Spleen (tissue), 3 donors: ENCODE data around the gene ADAM15.

Experiments used
- POLR2A ChIP-seq, 3 donors: fragments of 450-650 bp; IDR thresholded peaks; one replicate each; pipeline ENCODE4 v1.5.1; 2017; ENCODE audit warnings: antibody characterized with exemption in 3 of 3, mild to moderate bottlenecking in 1 of 3
- POLR2AphosphoS5 ChIP-seq, 3 donors: sonication (generic); formaldehyde crosslinking; IDR thresholded peaks; one replicate each; pipeline ENCODE4 v1.5.1; 2017; ENCODE audit warnings: antibody characterized with exemption in 3 of 3

DNA sequence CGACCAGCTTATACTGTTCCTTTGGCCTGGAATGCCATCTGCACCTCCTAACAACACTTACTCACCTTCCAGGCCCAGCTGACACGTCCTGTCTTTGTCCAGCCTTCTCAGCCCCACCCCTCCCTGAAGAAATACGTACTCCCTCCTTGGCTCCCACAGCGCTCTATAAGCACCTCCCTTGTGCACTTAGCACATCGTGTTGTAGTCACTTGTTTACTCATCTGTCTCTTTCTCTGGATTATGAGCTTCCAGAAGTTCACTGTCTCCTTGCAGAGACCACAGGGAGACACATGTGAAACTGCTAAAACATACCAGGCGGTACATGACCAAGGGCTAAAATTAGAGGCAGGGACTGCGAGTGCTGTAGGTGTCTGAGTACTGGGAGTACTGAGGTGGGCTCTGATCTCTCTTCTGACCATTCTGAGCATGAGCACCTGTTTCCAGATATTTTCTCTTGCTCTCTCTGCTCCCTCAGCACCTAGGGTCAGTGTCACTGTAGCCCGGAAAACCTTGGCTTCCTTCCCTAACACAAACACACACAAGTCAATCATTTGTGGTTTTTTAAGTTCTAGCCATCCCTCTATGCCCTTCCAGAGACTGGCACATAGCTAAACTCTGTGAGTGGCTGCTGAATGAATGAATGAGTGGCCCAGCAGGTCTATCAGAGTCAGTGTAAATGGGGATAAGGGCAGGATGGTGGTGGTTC, 12.4 kb upstream of the ADAM15 start:
- TF ChIP-seq POLR2A (IDR thresholded peaks at IDR 0.05) = no peak
- no peak for TF ChIP-seq POLR2AphosphoS5 (IDR thresholded peaks at IDR 0.05)
